Gastrocnemius medialis (tissue), 4 donors: ENCODE data around the gene HTATSF1.

Experiments used
- CTCF ChIP-seq, 5 experiments: fragments of 450-650 bp in 3 of 5; fragments of 200-600 bp in 2 of 5; sonication (generic) in 2 of 5; IDR thresholded peaks in 4 of 5; conservative IDR thresholded peaks in 1 of 5; 1 replicate in 4 of 5; 2 replicates in 1 of 5; pipeline ENCODE4 v1.5.1; 2016 to 2019; ENCODE audit warnings: antibody characterized with exemption in 5 of 5, mild to moderate bottlenecking in 3 of 5, moderate library complexity in 3 of 5
- POLR2A ChIP-seq, 2 donors: fragments of 450-650 bp; IDR thresholded peaks; one replicate each; pipeline ENCODE4 v1.6.1; 2017; ENCODE audit warnings: antibody characterized with exemption in 2 of 2, mild to moderate bottlenecking in 2 of 2, moderate library complexity in 2 of 2

GRCh38 chrX:136523770-136524169 lies 26.4 kb downstream of the HTATSF1 start:
- TF ChIP-seq CTCF (IDR thresholded peaks at IDR 0.05 in 4 of 5, conservative IDR thresholded peaks at IDR 0.05 in 1 of 5) (no peak), POLR2A (IDR thresholded peaks at IDR 0.05) (no peak)
